ENCODE data around the gene EYS.
"Not testable (repeated sequence)": the region's sequence is repeated elsewhere in the genome, so short reads cannot be mapped to it uniquely, and the experiment has no call there.

Gene EYS

DNA sequence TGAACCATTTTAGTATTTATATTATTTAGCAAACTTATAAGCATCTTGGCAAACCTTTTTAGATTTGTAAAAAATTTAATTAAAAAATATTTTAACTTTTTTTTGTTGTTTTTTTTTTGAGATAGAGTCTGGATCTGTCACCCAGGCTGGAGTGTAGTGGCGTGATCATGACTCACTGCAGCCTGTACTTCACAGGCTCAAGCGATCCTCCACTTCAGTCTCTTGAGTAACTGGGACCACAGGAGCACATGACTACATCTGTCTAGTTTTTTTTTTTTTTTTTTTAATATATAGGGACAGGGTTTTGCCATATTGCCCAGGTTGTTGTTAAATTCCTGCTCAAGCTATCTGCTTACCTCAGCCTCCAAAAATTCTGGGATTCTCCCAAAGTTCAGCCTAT lies 161.1 kb downstream of the EYS start:
- no peak overlapping the region for H3K4me3 ChIP-seq
- DNase-seq (ENCODE audit: low spot score) = no peak
- TF ChIP-seq, protein P1, sequence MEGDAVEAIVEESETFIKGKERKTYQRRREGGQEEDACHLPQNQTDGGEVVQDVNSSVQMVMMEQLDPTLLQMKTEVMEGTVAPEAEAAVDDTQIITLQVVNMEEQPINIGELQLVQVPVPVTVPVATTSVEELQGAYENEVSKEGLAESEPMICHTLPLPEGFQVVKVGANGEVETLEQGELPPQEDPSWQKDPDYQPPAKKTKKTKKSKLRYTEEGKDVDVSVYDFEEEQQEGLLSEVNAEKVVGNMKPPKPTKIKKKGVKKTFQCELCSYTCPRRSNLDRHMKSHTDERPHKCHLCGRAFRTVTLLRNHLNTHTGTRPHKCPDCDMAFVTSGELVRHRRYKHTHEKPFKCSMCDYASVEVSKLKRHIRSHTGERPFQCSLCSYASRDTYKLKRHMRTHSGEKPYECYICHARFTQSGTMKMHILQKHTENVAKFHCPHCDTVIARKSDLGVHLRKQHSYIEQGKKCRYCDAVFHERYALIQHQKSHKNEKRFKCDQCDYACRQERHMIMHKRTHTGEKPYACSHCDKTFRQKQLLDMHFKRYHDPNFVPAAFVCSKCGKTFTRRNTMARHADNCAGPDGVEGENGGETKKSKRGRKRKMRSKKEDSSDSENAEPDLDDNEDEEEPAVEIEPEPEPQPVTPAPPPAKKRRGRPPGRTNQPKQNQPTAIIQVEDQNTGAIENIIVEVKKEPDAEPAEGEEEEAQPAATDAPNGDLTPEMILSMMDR (IDR thresholded peaks at IDR 0.05) = no peak
- no peak overlapping the region for H3K27ac ChIP-seq

DNA sequence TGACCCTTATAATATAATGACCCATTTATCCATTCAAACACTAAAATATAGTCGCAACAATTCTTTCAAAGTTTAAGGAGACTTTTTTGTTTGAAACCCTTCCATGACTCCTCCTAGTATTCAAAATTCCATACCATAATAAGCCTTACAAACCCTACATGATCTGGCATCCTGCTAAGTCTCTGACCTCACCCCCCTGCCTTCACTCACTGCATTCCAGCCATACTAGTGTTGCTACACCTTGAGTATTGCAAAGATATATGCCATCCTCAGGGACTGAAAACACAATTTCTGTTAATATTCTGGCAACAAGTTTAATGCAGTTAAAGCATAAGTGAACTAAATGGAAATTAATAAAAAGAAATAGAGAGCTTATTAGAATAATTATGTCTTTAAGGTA lies 168.4 kb downstream of the EYS start:
- no peak for DNase-seq (ENCODE audit: low spot score)
- TF ChIP-seq, protein P1 (IDR thresholded peaks at IDR 0.05) = no peak
- no peak overlapping the region for H3K27ac ChIP-seq
- no peak overlapping the region for H3K4me3 ChIP-seq

DNA sequence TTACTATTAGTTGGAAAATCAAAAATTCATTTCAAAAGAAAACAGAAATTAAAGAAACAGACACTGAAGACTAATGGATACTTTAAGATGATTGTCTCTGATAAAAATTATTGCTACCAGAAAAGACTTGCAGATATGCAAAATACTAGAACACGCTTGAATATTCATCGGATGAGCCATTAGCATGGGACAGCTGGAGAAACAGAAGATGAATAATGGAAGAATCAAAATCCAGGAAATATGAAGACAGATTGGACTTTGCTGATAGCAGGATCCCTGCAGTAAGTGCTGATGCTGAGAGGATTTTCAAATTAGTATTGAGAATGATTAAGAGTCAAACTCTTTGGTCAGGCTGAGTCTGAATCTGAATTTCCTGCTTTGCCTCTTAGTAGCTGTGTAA lies 169.4 kb downstream of the EYS start:
- no peak overlapping the region for H3K27ac ChIP-seq
- DNase-seq (ENCODE audit: low spot score) = no peak
- TF ChIP-seq, protein P1 (IDR thresholded peaks at IDR 0.05) = no peak
- H3K4me3 ChIP-seq = no peak overlapping the region

GRCh38 chr6:65531533-65531932 lies 175.5 kb downstream of the EYS start:
- TF ChIP-seq, protein P1 (IDR thresholded peaks at IDR 0.05) = no peak
- no peak for DNase-seq (ENCODE audit: low spot score)

GRCh38 chr6:65524232-65524631 lies 182.8 kb downstream of the EYS start:
- Histone ChIP-seq H3K27ac (no peak overlapping the region), H3K4me3 (no peak overlapping the region)
- no peak for DNase-seq (ENCODE audit: low spot score)
- TF ChIP-seq, protein P1 (IDR thresholded peaks at IDR 0.05) = no peak

More at GRCh38 chr6:65531533-65531932, 175.5 kb downstream of the EYS start:
- Histone ChIP-seq H3K27ac (no peak overlapping the region), H3K4me3 (no peak overlapping the region)

GRCh38 chr6:65505736-65506135 lies 201.3 kb downstream of the EYS start:
- Histone ChIP-seq H3K4me3 (no peak overlapping the region), H3K27ac (no peak overlapping the region)
- DNase-seq (ENCODE audit: low spot score) = no peak
- TF ChIP-seq, protein P1 (IDR thresholded peaks at IDR 0.05) = no peak

GRCh38 chr6:65501045-65501444 lies 206.0 kb downstream of the EYS start:
- DNase-seq (ENCODE audit: low spot score) = no peak
- Histone ChIP-seq H3K27ac (no peak overlapping the region), H3K4me3 (no peak overlapping the region)
- TF ChIP-seq, protein P1 (IDR thresholded peaks at IDR 0.05) = no peak

DNA sequence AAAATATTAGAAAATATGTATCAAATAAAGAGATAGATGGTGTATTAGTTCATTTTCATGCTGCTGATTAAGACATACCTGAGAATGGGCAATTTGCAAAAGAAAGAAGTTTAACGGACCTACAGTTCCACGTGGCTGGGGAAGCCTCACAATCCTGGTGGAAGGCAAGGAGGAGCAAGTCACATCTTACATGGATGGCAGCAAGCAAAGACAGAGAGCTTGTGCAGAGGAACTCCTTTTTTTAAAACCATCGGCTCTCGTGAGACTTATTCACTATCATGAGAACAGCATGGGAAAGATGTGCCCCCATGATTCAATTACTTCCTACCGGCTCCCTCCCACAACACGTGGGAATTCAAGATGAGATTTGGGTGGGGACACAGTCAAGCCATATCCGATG lies 223.4 kb downstream of the EYS start:
- H3K27ac ChIP-seq; H3K4me3 ChIP-seq; DNase-seq (ENCODE audit: low spot score): not testable (repeated sequence)
